Cortex of kidney (tissue), 1 donor: ENCODE results near the gene C1QL3.

ENCODE experiments used
- DNase-seq: peaks from one replicate; lab custom pipeline; 2025; lab: John Stamatoyannopoulos, UW

Gene C1QL3

GRCh38 chr10:16493884-16494536 lies 27.7 kb downstream of the C1QL3 start:
- DNase-seq: no peak

GRCh38 chr10:16491933-16492332 lies 29.7 kb downstream of the C1QL3 start:
- no peak for DNase-seq

DNA sequence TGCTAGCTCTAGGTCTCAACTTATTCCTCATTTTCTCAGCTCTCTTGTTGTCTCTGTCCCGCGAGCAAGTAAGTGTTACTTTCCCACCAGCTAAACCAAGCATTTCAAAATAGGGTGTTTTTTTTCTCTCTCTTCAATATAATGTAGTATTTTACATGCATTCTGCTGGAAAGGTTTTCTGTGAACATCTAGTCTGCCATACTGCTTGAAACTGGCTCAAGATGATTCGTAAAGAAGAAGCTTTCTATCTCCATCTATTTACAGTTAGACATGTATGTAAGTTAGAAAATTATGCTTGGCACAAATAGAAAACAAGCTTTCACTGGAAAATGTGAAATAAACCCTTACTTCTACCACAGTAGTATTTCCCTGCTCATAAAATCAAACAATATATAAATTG lies 31.2 kb downstream of the C1QL3 start:
- DNase-seq: no peak

DNA sequence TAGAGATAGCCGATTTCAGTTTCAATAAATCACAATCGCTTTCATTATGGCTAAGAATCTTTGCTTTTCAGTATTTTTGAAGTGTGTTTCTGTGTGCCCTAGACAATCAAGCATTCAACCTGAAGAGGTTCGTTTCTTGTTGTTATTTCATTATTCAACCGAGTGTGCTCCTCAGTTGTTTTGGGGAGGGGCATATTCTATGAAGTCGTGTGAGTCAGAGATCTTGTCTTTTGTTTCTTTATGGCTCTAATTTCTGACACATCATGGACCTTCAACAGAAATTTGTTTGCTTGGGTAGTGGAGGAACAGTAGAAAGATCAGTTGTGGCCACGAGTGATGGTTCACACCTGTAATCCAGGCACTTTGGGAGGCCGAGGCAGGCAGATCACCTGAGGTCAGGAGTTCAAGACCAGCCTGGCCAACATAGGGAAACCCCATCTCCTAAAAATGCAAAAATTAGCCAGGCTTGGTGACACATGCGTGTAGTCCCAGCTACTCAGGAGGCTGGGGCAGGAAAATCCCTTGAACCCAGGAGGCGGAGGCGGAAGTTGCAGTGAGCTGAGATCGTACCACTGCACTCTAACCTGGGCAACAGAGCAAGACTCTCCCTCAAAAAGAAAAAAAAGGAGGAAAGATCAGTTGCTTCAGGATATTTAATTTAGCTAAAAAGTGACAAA lies 38.3 kb downstream of the C1QL3 start:
- DNase-seq: no peak

GRCh38 chr10:16481052-16481728 lies 40.5 kb downstream of the C1QL3 start:
- DNase-seq: no peak

DNA sequence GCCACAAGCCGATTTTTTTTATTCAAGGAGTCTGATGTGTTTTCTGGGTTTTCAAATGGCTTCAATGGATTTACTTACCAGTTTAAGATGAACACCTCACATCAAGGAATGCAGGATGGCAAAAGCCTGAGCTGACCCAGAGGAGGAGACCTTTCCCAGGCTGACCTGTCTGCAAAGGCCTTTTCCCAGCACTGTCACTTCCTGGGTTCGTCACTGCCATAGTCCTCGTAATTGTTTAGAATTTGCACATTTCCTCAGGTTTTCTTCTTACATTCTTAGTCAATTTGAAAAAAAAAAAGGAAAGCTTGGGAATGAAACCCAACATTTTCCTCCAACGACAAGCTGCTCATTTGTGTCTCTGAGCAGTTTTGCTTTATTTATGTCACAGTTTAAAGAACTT lies 42.9 kb downstream of the C1QL3 start:
- DNase-seq: no peak

DNA sequence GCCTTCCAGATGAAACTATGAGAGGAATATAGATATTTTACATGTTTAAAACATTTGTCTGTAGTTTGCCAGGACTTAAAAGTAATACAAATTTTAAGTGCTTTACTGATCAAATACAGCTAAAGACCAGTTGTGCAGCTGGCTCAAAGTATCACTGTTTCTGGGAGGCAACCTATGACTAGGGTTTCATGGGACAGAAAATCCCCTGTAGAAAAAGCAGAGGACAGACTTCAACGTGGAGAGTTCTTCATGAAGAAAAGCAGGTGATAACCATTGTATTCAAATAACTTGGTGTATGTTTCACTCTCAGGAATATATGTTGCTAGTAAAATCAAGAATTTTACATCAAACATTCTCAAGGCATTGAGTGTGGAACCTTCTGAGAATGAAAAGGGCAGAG lies 43.9 kb downstream of the C1QL3 start:
- DNase-seq: no peak

DNA sequence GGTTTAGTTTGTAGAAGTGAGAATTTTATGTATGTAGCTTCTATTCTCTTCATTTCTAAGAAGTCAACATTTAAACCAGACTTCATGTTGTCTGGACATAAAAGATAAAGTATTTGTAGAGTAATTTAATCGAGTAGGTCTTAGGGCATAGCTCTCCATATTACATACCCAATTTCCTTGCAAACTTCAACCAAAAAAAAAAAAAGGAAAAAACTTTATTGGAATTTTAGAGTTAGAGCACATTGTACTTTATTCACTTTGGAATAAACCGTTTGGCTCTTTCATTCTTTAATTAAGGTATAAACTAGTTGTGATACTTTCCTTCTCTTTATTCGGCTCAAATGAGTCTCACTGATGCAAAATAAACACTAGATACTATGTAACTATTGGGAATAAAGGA lies 48.9 kb downstream of the C1QL3 start:
- DNase-seq: no peak

DNA sequence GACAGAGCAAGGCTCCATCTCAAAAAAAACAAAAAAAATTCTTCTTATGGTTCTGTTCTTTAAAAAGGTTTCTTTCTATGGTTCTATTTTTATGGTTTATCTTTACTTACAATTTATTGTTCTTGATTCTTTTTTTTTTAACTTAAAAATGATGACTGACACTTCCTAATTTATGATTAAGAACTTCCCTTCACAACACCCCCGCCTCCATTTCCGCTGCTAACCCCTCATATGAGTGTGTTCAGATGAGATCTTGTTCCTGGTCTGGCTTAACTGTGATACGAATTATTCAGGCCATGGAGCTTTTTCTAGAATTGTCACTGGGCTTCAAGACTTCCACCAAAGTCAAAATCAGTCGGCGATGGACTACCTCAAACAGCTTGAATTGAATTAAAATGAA lies 50.9 kb downstream of the C1QL3 start:
- no peak for DNase-seq

DNA sequence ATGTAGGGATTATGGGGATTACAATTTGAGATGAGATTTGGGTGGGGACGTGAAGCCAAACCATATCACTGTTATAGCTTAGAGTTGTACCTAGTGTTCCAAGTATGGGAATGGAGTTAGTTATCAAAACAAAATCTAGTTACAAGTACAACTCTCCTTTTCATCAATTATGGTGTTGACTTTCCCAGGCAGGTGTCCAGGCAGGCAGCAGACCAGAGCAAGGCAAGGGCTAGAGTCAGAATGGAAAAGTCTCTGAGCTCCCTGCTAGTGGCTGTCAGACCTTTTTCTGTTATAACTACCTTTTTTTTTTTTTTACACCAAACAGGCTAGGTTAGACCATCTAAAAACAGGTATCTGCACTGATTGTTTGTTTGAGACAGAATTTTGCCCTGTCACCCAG lies 55.7 kb downstream of the C1QL3 start:
- no peak for DNase-seq
